Nephron progenitor cell (in vitro differentiated cells): ENCODE results near the gene KLF5.
"Not testable (repeated sequence)": the region's sequence is repeated elsewhere in the genome, so short reads cannot be mapped to it uniquely, and the experiment has no call there.

Source experiments
- DNase-seq: peaks from one replicate; pipeline ENCODE4 v3.0.0; 2021
- H3K27ac Mint-ChIP-seq: 2 replicates; pipeline ENCODE4 v1.8.0; 2021; ENCODE audit warnings: mild to moderate bottlenecking, moderate library complexity, mixed read lengths
- H3K27me3 Mint-ChIP-seq: 2 replicates; pipeline ENCODE4 v1.8.0; 2021; ENCODE audit warnings: mild to moderate bottlenecking, low read depth, mixed read lengths; ENCODE audit not compliant: poor library complexity
- H3K36me3 Mint-ChIP-seq: 2 replicates; pipeline ENCODE4 v1.8.0; 2021; ENCODE audit warnings: low read depth, mixed read lengths
- H3K4me1 Mint-ChIP-seq: 2 replicates; pipeline ENCODE4 v1.8.0; 2021; ENCODE audit warnings: mixed read lengths
- H3K4me3 Mint-ChIP-seq: 2 replicates; pipeline ENCODE4 v1.8.0; 2021; ENCODE audit warnings: mild to moderate bottlenecking, moderate library complexity, mixed read lengths
- H3K9me3 Mint-ChIP-seq: 2 replicates; pipeline ENCODE4 v1.8.0; 2021; ENCODE audit warnings: mild to moderate bottlenecking, moderate library complexity, mixed read lengths
- CTCF ChIP-seq: fragments of 200-600 bp; sonication (generic); IDR thresholded peaks from 2 replicates; pipeline ENCODE4 v1.5.0; 2021; ENCODE audit warnings: antibody characterized with exemption

The KLF5 gene

DNA sequence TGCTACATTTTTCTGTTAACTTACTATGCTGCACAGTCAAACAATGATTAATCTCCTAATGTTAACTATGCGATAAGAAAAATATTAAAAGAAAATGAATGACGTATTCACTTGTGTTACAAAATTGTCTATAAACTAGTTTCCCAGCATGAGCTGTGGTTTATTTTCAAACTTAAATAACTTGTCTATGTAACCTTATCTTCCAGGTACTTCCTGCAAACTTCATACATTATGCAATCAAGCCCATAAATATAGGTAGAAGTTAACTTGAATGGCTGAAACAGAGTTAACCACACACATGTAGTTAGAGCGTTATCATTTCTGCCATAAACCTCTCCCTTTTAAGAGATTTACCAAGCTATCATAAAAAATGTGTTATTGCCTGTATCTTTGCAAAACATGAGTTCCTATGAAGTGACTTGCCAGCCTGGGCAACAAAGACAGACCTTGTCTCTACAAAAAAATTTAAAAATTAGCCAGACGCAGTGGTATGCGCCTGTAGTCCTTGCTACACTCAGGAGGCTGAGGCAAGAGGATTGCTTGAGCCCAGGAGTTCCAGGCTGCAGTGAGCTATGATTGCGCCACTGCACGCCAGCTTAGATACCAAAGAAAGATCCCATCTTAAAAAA is 17.7 kb upstream of the KLF5 start:
- Mint-ChIP-seq H3K4me3 (no peak overlapping the region), H3K4me1 (no peaks in the 10 kb centered on the region), H3K27ac (no peak overlapping the region), H3K36me3 (no peaks in the 10 kb centered on the region), H3K27me3 (no peaks in the 10 kb centered on the region), H3K9me3 (peaks cover 7% of the 10 kb centered on the region)
- no peak for DNase-seq
- TF ChIP-seq CTCF = no peak

DNA sequence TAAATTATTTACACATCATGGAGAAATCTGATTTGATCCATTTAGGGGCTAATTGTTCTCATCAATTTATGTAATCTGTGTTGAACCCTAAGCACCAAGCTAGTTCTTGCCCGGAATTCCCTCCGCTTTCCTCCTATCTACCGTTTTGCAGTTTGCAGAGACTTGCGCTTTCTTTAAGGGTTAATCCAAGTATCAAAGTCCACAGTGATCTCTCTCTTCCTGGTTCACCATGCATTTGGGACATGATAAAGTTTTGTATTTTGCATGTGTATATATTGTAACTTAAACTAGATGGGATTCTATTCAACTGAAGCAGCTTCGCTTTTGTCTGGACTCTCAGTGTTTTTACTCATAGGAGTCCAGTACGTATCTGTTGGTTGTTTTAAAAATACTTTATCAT is 13.8 kb upstream of the KLF5 start:
- no peak overlapping the region for H3K4me3 Mint-ChIP-seq
- no peak for DNase-seq
- no peak overlapping the region for H3K27ac Mint-ChIP-seq
- no peaks in the 10 kb centered on the region for H3K27me3 Mint-ChIP-seq
- peaks cover 7% of the 10 kb centered on the region for H3K9me3 Mint-ChIP-seq
- no peaks in the 10 kb centered on the region for H3K36me3 Mint-ChIP-seq
- H3K4me1 Mint-ChIP-seq = no peaks in the 10 kb centered on the region
- no peak for TF ChIP-seq CTCF

DNA sequence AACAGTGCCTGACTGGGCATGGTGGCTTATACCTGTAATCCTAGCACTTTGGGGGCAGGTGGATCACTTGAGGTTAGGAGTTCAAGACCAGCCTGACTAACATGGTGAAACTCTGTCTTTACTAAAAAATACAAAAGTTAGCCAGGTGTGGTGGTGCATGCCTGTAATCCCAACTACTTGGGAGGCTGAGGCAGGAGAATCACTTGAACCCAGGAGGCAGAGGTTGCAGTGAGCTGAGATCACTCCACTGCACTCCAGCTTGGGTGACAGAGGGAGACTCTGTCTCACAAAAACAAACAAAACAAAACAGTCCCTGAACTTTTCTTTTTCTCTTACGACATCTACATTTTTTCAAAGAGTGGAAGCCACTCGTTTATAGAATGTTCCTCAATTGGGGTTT is 10.2 kb upstream of the KLF5 start:
- not testable (repeated sequence) for H3K36me3 Mint-ChIP-seq, H3K9me3 Mint-ChIP-seq, DNase-seq, H3K27ac Mint-ChIP-seq, H3K4me1 Mint-ChIP-seq, H3K4me3 Mint-ChIP-seq, H3K27me3 Mint-ChIP-seq

DNA sequence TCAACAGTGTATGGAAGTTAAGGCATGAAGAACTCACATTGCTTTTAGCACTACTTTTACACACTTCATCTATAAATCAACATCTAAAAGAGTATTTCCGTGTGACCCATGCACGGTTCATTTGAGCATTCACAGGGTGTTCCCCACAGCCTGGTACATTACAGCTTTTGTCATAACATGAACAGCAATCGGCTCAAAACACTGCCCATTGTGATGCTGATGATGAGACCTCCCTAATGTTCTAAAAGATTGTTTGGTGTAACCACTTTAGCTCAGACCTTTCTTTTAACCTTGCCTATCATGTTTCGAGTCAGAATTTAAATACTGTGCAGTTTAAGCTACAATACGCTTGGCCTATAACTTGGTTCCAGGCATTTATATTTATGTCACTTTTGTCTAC is 4.1 kb upstream of the KLF5 start:
- no peak for TF ChIP-seq CTCF
- no peak overlapping the region for H3K4me3 Mint-ChIP-seq
- H3K36me3 Mint-ChIP-seq = no peaks in the 10 kb centered on the region
- H3K4me1 Mint-ChIP-seq = peaks cover 15% of the 10 kb centered on the region
- no peak overlapping the region for H3K27ac Mint-ChIP-seq
- DNase-seq = no peak
- H3K27me3 Mint-ChIP-seq = peaks cover 26% of the 10 kb centered on the region
- H3K9me3 Mint-ChIP-seq = no peaks in the 10 kb centered on the region

DNA sequence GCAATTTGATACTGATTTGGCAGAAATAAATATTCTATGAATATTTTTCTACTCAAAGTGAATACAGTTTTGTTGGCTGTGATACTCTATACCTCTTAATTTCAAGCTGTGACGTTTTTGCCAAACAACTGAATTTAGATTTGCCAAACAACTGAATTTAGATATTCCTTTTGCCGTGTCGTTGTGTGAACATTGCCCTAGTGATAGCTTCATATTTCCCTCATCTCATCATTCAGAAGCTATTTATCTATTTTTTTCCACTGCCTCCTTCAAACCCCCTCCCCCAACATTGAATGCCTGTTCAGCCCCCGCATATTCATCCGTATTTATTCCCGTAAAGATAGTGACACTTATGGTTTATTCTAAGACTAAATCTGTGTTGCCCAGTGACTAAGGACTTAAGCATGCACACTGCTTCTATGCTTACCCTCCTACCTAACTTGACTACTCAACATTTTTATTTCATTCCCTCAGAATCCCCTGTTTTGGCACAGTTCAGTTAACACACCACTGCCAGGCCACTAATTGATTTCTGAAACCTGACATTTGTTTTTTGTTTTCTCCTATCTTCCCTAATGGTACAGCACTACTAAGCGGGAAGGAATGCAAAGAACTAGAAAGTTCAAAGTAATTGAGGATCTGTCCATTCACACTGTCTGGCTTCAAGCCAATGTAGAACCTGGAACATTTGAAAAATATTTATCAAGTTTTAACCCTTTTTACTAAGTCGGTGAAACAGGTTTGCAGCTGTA is 2.8 kb upstream of the KLF5 start:
- Mint-ChIP-seq H3K4me3 (no peak overlapping the region), H3K36me3 (no peaks in the 10 kb centered on the region), H3K27me3 (peaks cover 39% of the 10 kb centered on the region), H3K4me1 (peaks cover 27% of the 10 kb centered on the region), H3K27ac (peak overlapping the region; percentile 22), H3K9me3 (no peaks in the 10 kb centered on the region)
- TF ChIP-seq CTCF = no peak
- DNase-seq = no peak

DNA sequence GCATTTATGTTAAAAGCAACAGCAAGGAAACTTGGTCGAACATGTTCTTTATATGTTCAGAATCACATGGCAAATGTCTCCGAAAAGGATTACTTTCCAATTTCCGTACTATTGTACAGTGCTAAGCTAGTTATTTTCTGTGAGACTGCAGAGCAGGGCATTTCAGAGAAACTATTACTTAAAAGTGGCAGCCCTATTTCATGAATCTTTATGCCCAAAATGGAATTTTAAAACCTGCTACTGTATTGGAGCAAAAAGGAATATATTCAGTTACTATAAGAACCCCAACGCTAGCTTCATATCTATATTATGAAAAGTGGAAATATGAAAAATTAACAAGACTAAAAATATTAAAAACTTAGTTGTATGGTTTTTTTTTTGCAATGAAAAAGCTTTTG is 2.2 kb upstream of the KLF5 start:
- Mint-ChIP-seq H3K9me3 (no peaks in the 10 kb centered on the region), H3K27me3 (peaks cover 44% of the 10 kb centered on the region), H3K4me1 (peaks cover 30% of the 10 kb centered on the region), H3K36me3 (no peaks in the 10 kb centered on the region), H3K27ac (no peak overlapping the region), H3K4me3 (no peak overlapping the region)
- DNase-seq = no peak
- TF ChIP-seq CTCF = no peak
